WTC11 (cell line): ENCODE results near the gene CRYBA4. TPM values are rescaled to one million over a fixed set of nuclear protein-coding genes. Genes with fewer than 3 reads are reported as not detected.

ENCODE experiments used
- ATF3 ChIP-seq: sonication (generic); formaldehyde crosslinking; conservative IDR thresholded peaks from 2 replicates; pipeline ENCODE4 v1.8.1; 2022; ENCODE audit warnings: mild to moderate bottlenecking, missing genetic modification reagents
- ATF6 ChIP-seq: sonication (generic); formaldehyde crosslinking; IDR thresholded peaks from 2 replicates; pipeline ENCODE4 v1.8.1; 2023; ENCODE audit warnings: mild to moderate bottlenecking, missing genetic modification reagents
- CBFB ChIP-seq: sonication (generic); formaldehyde crosslinking; IDR thresholded peaks from 2 replicates; pipeline ENCODE4 v1.8.1; 2022; ENCODE audit warnings: mild to moderate bottlenecking, low read depth, missing genetic modification reagents
- CDX4 ChIP-seq: fragments of 250-450 bp; sonication (Bioruptor Pico); IDR thresholded peaks from 2 replicates; pipeline ENCODE4 v1.9.0; 2021; ENCODE audit warnings: moderate library complexity, mild to moderate bottlenecking, inconsistent platforms, borderline replicate concordance
- CREM ChIP-seq: sonication (generic); formaldehyde crosslinking; IDR thresholded peaks from 2 replicates; pipeline ENCODE4 v1.8.1; 2022; ENCODE audit warnings: mild to moderate bottlenecking, missing genetic modification reagents, moderate library complexity
- CTCF ChIP-seq: fragments of 200-600 bp; IDR thresholded peaks from 2 replicates; pipeline ENCODE4 v1.8.0; 2022; ENCODE audit warnings: antibody characterized with exemption
- FOXP1 ChIP-seq: sonication (generic); formaldehyde crosslinking; IDR thresholded peaks from 2 replicates; pipeline ENCODE4 v1.8.0; 2022; ENCODE audit warnings: missing genetic modification reagents, mild to moderate bottlenecking, moderate library complexity, borderline replicate concordance
- FOXP4 ChIP-seq: sonication (generic); formaldehyde crosslinking; IDR thresholded peaks from 2 replicates; pipeline ENCODE4 v1.8.0; 2022; ENCODE audit warnings: mild to moderate bottlenecking, missing genetic modification reagents
- GRHL2 ChIP-seq: fragments of 250-450 bp; sonication (Bioruptor Pico); IDR thresholded peaks from 2 replicates; pipeline ENCODE4 v1.8.0; 2022; ENCODE audit warnings: mild to moderate bottlenecking, moderate library complexity; ENCODE audit not compliant: insufficient replicate concordance, severe bottlenecking
- IRF1 ChIP-seq: sonication (generic); formaldehyde crosslinking; IDR thresholded peaks from 2 replicates; pipeline ENCODE4 v1.8.0; 2023; ENCODE audit warnings: missing genetic modification reagents
- JAZF1 ChIP-seq: fragments of 250-450 bp; sonication (Bioruptor Pico); IDR thresholded peaks from 2 replicates; pipeline ENCODE4 v1.9.0; 2021; ENCODE audit warnings: moderate library complexity, mild to moderate bottlenecking, inconsistent platforms
- KAT7 ChIP-seq: sonication (generic); formaldehyde crosslinking; IDR thresholded peaks from 2 replicates; pipeline ENCODE4 v1.8.1; 2023; ENCODE audit warnings: missing genetic modification reagents, mild to moderate bottlenecking, borderline replicate concordance
- NFATC4 ChIP-seq: fragments of 250-450 bp; sonication (Bioruptor Pico); IDR thresholded peaks from 2 replicates; pipeline ENCODE4 v1.9.0; 2021; ENCODE audit warnings: mild to moderate bottlenecking
- NFYB ChIP-seq: sonication (generic); formaldehyde crosslinking; conservative IDR thresholded peaks from 2 replicates; pipeline ENCODE4 v1.8.0; 2022; ENCODE audit warnings: low read depth, missing genetic modification reagents
- NR1H2 ChIP-seq: sonication (generic); formaldehyde crosslinking; IDR thresholded peaks from 2 replicates; pipeline ENCODE4 v1.9.0; 2021; ENCODE audit warnings: mild to moderate bottlenecking, moderate library complexity, missing genetic modification reagents
- OVOL2 ChIP-seq: fragments of 250-450 bp; sonication (Bioruptor Pico); IDR thresholded peaks from 2 replicates; pipeline ENCODE4 v1.9.0; 2021; ENCODE audit warnings: mild to moderate bottlenecking, borderline replicate concordance
- PRRX2 ChIP-seq: fragments of 250-450 bp; sonication (Bioruptor Pico); IDR thresholded peaks from 2 replicates; pipeline ENCODE4 v1.8.0; 2021; ENCODE audit warnings: mild to moderate bottlenecking
- RORB ChIP-seq: fragments of 250-450 bp; sonication (Bioruptor Pico); IDR thresholded peaks from 2 replicates; pipeline ENCODE4 v1.9.0; 2021; ENCODE audit warnings: mild to moderate bottlenecking
- ZBTB21 ChIP-seq: sonication (generic); formaldehyde crosslinking; IDR thresholded peaks from 2 replicates; pipeline ENCODE4 v1.8.1; 2023; ENCODE audit warnings: mild to moderate bottlenecking, missing genetic modification reagents, borderline replicate concordance
- ZBTB43 ChIP-seq: sonication (generic); formaldehyde crosslinking; IDR thresholded peaks from 2 replicates; pipeline ENCODE4 v1.8.1; 2023; ENCODE audit warnings: mild to moderate bottlenecking, missing genetic modification reagents
- ZNF232 ChIP-seq: sonication (generic); formaldehyde crosslinking; IDR thresholded peaks from 2 replicates; pipeline ENCODE4 v1.8.0; 2022; ENCODE audit warnings: mild to moderate bottlenecking, missing genetic modification reagents
- ZNF317 ChIP-seq: sonication (generic); formaldehyde crosslinking; IDR thresholded peaks from 2 replicates; pipeline ENCODE4 v1.8.1; 2023; ENCODE audit warnings: low read depth, mild to moderate bottlenecking, moderate library complexity, missing genetic modification reagents, borderline replicate concordance
- ZNF512 ChIP-seq: sonication (generic); formaldehyde crosslinking; IDR thresholded peaks from 2 replicates; pipeline ENCODE4 v1.8.1; 2022; ENCODE audit warnings: missing genetic modification reagents, borderline replicate concordance
- total RNA-seq: library from RNA; stranded (reverse); gene quantifications from 3 replicates; pipeline ENCODE4 v1.2.3, GENCODE V29; 2021

CRYBA4 gene
- total RNA-seq, 1 experiment from 2014 or later = 0.81 TPM

- TF ChIP-seq FOXP4 (peak; percentile 54; the same call in 1 of the 2 replicates), ZNF232 (CRISPR knock-in tag) (no peak), CTCF (no peak), PRRX2 (CRISPR knock-in tag) (no peak), ZBTB43 (CRISPR knock-in tag) (0 out of 2 replicates have a peak, but pooled peaks have one; percentile 26), NFYB (no peak), NFATC4 (CRISPR knock-in tag) (no peak), ZBTB21 (CRISPR knock-in tag) (no peak), OVOL2 (CRISPR knock-in tag) (no peak), JAZF1 (CRISPR knock-in tag) (no peak), KAT7 (CRISPR knock-in tag) (no peak), CDX4 (no peak), ZNF317 (CRISPR knock-in tag) (no peak), ATF3 (no peak), GRHL2 (CRISPR knock-in tag) (no peak), NR1H2 (CRISPR knock-in tag) (no peak), ATF6 (CRISPR knock-in tag) (no peak), ZNF512 (peak; percentile 84), RORB (CRISPR knock-in tag) (no peak), CREM (0 out of 2 replicates have a peak, but pooled peaks have one; percentile 22), IRF1 (CRISPR knock-in tag) (no peak), CBFB (CRISPR knock-in tag) (no peak), FOXP1 (CRISPR knock-in tag) (no peak)
These were observed 21.0 kb downstream of the CRYBA4 start (continued) for GRCh38 chr22:26642465-26643417.
